Measurements from ENCODE around the gene ULK4. TPM values are rescaled to one million over a fixed set of nuclear protein-coding genes. Genes with fewer than 3 reads are reported as not detected.

ULK4 gene
- total and polyA plus RNA-seq, 2 of the 4 experiments (the other 2 are of a cell fraction) = 2.7 to 5.0 TPM

- WGBS, 2 experiments (ENCODE audit: extremely low coverage in 2 of 2, insufficient read length in 1 of 2) = 1% methylated on average over 43 of the region's 112 CpGs; no CpG with 5 or more reads in 1 of the 2 experiments
- peak within 1 kb of the TSS; percentile 97 for H3K4ac ChIP-seq (ENCODE audit: low read depth, low read length)
- H3K9me3 ChIP-seq (ENCODE audit: control insufficient read depth, insufficient read depth, low read length) = no peaks in the 10 kb centered on the region
- H4K91ac ChIP-seq (ENCODE audit: insufficient read depth, low read depth, low read length) = peak within 1 kb of the TSS; percentile 78
- peak within 1 kb of the TSS; percentile 30; the same call in 1 of the 2 replicates for H2BK120ac ChIP-seq (ENCODE audit: low read depth, low read length)
- H3K36me3 ChIP-seq (ENCODE audit: control insufficient read depth, insufficient read depth, low read length) = no peaks in the 10 kb centered on the region
- peak within 1 kb of the TSS; percentile 73; the same call in 1 of the 2 replicates for H3K56ac ChIP-seq (ENCODE audit: extremely low read depth, insufficient read depth, low read length)
- H3K18ac ChIP-seq (ENCODE audit: low read depth, low read length) = peak within 1 kb of the TSS; percentile 51; the same call in 1 of the 2 replicates
- peaks cover 2% of the 10 kb centered on the region; the same call in 1 of the 2 replicates for H3K4me1 ChIP-seq (ENCODE audit: control insufficient read depth, insufficient read depth, low read length)
- H3K9ac ChIP-seq (ENCODE audit: low read depth, low read length) = peak within 1 kb of the TSS; percentile 97
- POLR2A ChIA-PET (ENCODE audit: unreplicated experiment) = interaction anchor here (0.5 to 1.6 kb wide), 4 partner anchors 9 to 299 kb away, joined by 3 to 7 read pairs (median 4); no protein-coding TSS in a partner anchor
- intact Hi-C loops (cut with micrococcal nuclease) = no loop called here
- H4K5ac ChIP-seq (ENCODE audit: low read depth, low read length) = peak within 1 kb of the TSS; percentile 45
- no peaks in the 10 kb centered on the region; the same call in 1 of the 2 replicates for H3K9me1 ChIP-seq (ENCODE audit: insufficient read depth, low read length)
- peak within 1 kb of the TSS; percentile 78; the same call in 1 of the 2 replicates for H2AK5ac ChIP-seq (ENCODE audit: low read depth, low read length)
- peak within 1 kb of the TSS; percentile 98 for H2AK9ac ChIP-seq (replicated peaks; ENCODE audit: low read depth, low read length, poor library complexity)
- DNase-seq = peak; percentile 95
- peak within 1 kb of the TSS; percentile 87 to 94 for H4K8ac ChIP-seq (ENCODE audit: low read depth in 2 of 2, low read length in 2 of 2)
- in situ Hi-C loops (cut with MboI; ENCODE audit: low sequenced_read_pairs) = loop anchor here (25.0 kb wide), 1 partner anchor 862 kb away; no protein-coding TSS in a partner anchor
- peak within 1 kb of the TSS; percentile 86 for H3K27ac ChIP-seq (ENCODE audit: insufficient read depth, low read length)
- H4K20me1 ChIP-seq (ENCODE audit: insufficient read depth, low read length) = peaks cover 44% of the 10 kb centered on the region
- 0 out of 3 replicates have a peak within 1 kb of the TSS, but pooled peaks have one; percentile 24 for H2BK15ac ChIP-seq (ENCODE audit: low read depth, low read length)
- no peak within 1 kb of the TSS for H2BK20ac ChIP-seq (ENCODE audit: low read depth, low read length)
- H3K4me3 ChIP-seq (ENCODE audit: insufficient read depth, low read depth, low read length) = peak within 1 kb of the TSS; percentile 69
- CTCF ChIA-PET = interaction anchor here (0.5 kb wide), 1 partner anchor 15 kb away, joined by 5 read pairs; no protein-coding TSS in a partner anchor
- no TSS peak for BruUV-seq (replicated peaks)
- H3K79me1 ChIP-seq (ENCODE audit: low read depth in 1 of 2, low read length in 2 of 2) = peaks cover 0 to 6% of the 10 kb centered on the region in 2 experiments; a peak in 1 of 4 replicates
- H3K23ac ChIP-seq (ENCODE audit: low read depth, low read length) = peak within 1 kb of the TSS; percentile 98
- peak within 1 kb of the TSS; percentile 99 for H3K4me2 ChIP-seq (ENCODE audit: low read depth, low read length)
- dilution Hi-C loops (cut with HindIII; ENCODE audit: low sequenced_read_pairs, unreplicated experiment) = no loop called here
- H3K27me3 ChIP-seq (ENCODE audit: control insufficient read depth, insufficient read depth, low read length) = no peaks in the 10 kb centered on the region; the same call in none of the 2 replicates
- peak within 1 kb of the TSS; percentile 98 for H3K14ac ChIP-seq (replicated peaks; ENCODE audit: low read depth, low read length)
- H2BK5ac ChIP-seq (ENCODE audit: low read depth, low read length, poor library complexity, severe bottlenecking) = peak within 1 kb of the TSS; percentile 90
- ATAC-seq (ENCODE audit: low read depth) = peak; percentile 86
- H2AFZ ChIP-seq (replicated peaks; ENCODE audit: low read length, poor library complexity) = peak within 1 kb of the TSS; percentile 96
- TF ChIP-seq MXI1 (IDR thresholded peaks at IDR 0.05; ENCODE audit: borderline replicate concordance, low read depth, low read length) (0 out of 2 replicates have a peak, but pooled peaks have one; percentile 17), RCOR1 (IDR thresholded peaks at IDR 0.05; ENCODE audit: insufficient replicate concordance, low read length) (no peak), MAZ (IDR thresholded peaks at IDR 0.05; ENCODE audit: borderline replicate concordance, low read depth, low read length) (peak; percentile 98), POLR2A (IDR thresholded peaks at IDR 0.05; ENCODE audit: low read depth, low read length) (peak; percentile 99), MAFK (IDR thresholded peaks at IDR 0.05; ENCODE audit: low read depth, low read length) (no peak), BHLHE40 (IDR thresholded peaks at IDR 0.05; ENCODE audit: low read depth, low read length) (peak; percentile 44; the same call in 1 of the 2 replicates), RAD21 (IDR thresholded peaks at IDR 0.05; ENCODE audit: low read length) (no peak), FOS (IDR thresholded peaks at IDR 0.05; ENCODE audit: low read depth, low read length) (no peak), CHD1 (IDR thresholded peaks at IDR 0.05; ENCODE audit: low read depth, low read length) (peak; percentile 92), SMC3 (IDR thresholded peaks at IDR 0.05; ENCODE audit: low read depth, low read length) (0 out of 2 replicates have a peak, but pooled peaks have one; percentile 4), NFE2L2 (IDR thresholded peaks at IDR 0.05; ENCODE audit: low read depth, low read length) (no peak), RFX5 (IDR thresholded peaks at IDR 0.05; ENCODE audit: low read depth, low read length) (no peak), USF2 (IDR thresholded peaks at IDR 0.05; ENCODE audit: low read depth, low read length) (no peak)
- TF ChIP-seq, protein P1, sequence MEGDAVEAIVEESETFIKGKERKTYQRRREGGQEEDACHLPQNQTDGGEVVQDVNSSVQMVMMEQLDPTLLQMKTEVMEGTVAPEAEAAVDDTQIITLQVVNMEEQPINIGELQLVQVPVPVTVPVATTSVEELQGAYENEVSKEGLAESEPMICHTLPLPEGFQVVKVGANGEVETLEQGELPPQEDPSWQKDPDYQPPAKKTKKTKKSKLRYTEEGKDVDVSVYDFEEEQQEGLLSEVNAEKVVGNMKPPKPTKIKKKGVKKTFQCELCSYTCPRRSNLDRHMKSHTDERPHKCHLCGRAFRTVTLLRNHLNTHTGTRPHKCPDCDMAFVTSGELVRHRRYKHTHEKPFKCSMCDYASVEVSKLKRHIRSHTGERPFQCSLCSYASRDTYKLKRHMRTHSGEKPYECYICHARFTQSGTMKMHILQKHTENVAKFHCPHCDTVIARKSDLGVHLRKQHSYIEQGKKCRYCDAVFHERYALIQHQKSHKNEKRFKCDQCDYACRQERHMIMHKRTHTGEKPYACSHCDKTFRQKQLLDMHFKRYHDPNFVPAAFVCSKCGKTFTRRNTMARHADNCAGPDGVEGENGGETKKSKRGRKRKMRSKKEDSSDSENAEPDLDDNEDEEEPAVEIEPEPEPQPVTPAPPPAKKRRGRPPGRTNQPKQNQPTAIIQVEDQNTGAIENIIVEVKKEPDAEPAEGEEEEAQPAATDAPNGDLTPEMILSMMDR (conservative IDR thresholded peaks at IDR 0.05; ENCODE audit: low read depth, low read length) = no peak
Measured at GRCh38 chr3:41198950-41199865, 762.7 kb downstream of the ULK4 start, which contains the start of gene CTNNB1. CTNNB1 (plus strand) TSS chr3:41199505; CDS start chr3:41224069, 24,564 bp downstream.
